Measurements from ENCODE around the gene GNRH2.

DNA sequence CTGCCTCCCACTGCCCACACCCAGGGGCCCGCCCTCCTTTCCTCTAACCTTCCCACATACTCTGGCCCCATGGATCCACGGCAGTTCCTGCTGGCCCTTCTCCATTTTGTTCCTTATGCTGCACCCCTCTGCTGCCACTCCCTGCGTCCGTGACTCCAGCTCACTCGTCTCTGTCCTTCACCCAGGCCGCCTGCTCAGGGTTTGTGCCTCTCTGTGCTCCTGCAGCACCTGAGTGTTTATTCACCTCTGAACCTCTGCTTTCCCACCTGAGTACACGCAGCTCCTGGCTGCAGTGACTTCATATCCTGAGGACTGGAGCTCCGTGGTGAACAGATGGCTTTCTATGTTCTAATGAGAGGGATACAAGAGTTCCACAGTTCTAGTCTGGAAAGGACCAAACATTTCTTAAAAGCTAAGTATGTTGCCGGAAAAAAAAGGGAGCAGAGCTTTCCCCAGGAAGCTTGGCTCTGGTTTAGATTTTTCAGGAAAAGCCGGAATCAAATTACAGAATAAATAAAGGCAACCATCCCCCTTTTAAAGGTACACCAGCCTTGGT lies 1.5 kb upstream of the GNRH2 start:
- TF ChIP-seq, protein P1, sequence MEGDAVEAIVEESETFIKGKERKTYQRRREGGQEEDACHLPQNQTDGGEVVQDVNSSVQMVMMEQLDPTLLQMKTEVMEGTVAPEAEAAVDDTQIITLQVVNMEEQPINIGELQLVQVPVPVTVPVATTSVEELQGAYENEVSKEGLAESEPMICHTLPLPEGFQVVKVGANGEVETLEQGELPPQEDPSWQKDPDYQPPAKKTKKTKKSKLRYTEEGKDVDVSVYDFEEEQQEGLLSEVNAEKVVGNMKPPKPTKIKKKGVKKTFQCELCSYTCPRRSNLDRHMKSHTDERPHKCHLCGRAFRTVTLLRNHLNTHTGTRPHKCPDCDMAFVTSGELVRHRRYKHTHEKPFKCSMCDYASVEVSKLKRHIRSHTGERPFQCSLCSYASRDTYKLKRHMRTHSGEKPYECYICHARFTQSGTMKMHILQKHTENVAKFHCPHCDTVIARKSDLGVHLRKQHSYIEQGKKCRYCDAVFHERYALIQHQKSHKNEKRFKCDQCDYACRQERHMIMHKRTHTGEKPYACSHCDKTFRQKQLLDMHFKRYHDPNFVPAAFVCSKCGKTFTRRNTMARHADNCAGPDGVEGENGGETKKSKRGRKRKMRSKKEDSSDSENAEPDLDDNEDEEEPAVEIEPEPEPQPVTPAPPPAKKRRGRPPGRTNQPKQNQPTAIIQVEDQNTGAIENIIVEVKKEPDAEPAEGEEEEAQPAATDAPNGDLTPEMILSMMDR (IDR thresholded peaks at IDR 0.05) = no peak
- TF ChIP-seq POLR2A (IDR thresholded peaks at IDR 0.05) = no peak
